ENCODE results near the gene MAD1L1.

DNA sequence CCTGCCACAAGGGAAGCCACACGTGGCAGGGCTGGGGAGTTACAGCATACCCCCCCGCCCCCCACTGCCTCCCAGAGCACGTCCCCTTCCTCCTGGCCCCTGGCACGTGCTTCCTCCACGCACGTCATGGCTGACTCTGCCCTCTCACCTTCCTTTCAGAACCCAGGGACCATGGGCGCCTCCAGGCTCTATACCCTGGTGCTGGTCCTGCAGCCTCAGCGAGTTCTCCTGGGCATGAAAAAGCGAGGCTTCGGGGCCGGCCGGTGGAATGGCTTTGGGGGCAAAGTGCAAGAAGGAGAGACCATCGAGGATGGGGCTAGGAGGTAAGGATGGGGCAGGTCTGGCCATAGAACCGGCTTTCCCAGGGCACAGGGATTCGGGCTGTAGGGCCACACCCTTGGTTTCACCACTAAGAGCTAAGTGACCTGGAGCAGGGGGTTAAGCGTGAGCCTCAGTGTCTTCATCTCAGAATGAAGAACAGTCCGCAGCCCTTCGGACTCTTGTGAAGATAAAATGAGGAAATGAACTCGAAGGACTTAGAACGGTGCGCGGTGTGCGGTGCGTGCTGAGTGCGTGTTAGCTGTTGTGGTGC, 11.8 kb upstream of the MAD1L1 start:
- TF ChIP-seq, protein P1, sequence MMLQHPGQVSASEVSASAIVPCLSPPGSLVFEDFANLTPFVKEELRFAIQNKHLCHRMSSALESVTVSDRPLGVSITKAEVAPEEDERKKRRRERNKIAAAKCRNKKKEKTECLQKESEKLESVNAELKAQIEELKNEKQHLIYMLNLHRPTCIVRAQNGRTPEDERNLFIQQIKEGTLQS (CRISPR knock-in tag; IDR thresholded peaks at IDR 0.05): no peak
- TF ChIP-seq EP300 (IDR thresholded peaks at IDR 0.05; ENCODE audit: low read depth in 2 of 2, low read length in 2 of 2): no peak
- no peak for TF ChIP-seq EP300 (CRISPR knock-in tag; IDR thresholded peaks at IDR 0.05; ENCODE audit: borderline replicate concordance)
- TF ChIP-seq, protein P2, sequence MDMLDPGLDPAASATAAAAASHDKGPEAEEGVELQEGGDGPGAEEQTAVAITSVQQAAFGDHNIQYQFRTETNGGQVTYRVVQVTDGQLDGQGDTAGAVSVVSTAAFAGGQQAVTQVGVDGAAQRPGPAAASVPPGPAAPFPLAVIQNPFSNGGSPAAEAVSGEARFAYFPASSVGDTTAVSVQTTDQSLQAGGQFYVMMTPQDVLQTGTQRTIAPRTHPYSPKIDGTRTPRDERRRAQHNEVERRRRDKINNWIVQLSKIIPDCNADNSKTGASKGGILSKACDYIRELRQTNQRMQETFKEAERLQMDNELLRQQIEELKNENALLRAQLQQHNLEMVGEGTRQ (IDR thresholded peaks at IDR 0.05; ENCODE audit: low read depth, low read length): no peak
- TF ChIP-seq, protein P2 (CRISPR knock-in tag; IDR thresholded peaks at IDR 0.05; ENCODE audit: borderline replicate concordance): no peak
- TF ChIP-seq, protein P3, sequence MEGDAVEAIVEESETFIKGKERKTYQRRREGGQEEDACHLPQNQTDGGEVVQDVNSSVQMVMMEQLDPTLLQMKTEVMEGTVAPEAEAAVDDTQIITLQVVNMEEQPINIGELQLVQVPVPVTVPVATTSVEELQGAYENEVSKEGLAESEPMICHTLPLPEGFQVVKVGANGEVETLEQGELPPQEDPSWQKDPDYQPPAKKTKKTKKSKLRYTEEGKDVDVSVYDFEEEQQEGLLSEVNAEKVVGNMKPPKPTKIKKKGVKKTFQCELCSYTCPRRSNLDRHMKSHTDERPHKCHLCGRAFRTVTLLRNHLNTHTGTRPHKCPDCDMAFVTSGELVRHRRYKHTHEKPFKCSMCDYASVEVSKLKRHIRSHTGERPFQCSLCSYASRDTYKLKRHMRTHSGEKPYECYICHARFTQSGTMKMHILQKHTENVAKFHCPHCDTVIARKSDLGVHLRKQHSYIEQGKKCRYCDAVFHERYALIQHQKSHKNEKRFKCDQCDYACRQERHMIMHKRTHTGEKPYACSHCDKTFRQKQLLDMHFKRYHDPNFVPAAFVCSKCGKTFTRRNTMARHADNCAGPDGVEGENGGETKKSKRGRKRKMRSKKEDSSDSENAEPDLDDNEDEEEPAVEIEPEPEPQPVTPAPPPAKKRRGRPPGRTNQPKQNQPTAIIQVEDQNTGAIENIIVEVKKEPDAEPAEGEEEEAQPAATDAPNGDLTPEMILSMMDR (CRISPR knock-in tag; IDR thresholded peaks at IDR 0.05): no peak
- TF ChIP-seq, protein P4, sequence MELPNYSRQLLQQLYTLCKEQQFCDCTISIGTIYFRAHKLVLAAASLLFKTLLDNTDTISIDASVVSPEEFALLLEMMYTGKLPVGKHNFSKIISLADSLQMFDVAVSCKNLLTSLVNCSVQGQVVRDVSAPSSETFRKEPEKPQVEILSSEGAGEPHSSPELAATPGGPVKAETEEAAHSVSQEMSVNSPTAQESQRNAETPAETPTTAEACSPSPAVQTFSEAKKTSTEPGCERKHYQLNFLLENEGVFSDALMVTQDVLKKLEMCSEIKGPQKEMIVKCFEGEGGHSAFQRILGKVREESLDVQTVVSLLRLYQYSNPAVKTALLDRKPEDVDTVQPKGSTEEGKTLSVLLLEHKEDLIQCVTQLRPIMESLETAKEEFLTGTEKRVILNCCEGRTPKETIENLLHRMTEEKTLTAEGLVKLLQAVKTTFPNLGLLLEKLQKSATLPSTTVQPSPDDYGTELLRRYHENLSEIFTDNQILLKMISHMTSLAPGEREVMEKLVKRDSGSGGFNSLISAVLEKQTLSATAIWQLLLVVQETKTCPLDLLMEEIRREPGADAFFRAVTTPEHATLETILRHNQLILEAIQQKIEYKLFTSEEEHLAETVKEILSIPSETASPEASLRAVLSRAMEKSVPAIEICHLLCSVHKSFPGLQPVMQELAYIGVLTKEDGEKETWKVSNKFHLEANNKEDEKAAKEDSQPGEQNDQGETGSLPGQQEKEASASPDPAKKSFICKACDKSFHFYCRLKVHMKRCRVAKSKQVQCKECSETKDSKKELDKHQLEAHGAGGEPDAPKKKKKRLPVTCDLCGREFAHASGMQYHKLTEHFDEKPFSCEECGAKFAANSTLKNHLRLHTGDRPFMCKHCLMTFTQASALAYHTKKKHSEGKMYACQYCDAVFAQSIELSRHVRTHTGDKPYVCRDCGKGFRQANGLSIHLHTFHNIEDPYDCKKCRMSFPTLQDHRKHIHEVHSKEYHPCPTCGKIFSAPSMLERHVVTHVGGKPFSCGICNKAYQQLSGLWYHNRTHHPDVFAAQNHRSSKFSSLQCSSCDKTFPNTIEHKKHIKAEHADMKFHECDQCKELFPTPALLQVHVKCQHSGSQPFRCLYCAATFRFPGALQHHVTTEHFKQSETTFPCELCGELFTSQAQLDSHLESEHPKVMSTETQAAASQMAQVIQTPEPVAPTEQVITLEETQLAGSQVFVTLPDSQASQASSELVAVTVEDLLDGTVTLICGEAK (IDR thresholded peaks at IDR 0.05): no peak
- TF ChIP-seq, protein P4 (CRISPR knock-in tag; IDR thresholded peaks at IDR 0.05): no peak
- no peak for TF ChIP-seq STAG1 (CRISPR knock-in tag; IDR thresholded peaks at IDR 0.05)
- no peak for TF ChIP-seq ZFP37 (CRISPR knock-in tag; IDR thresholded peaks at IDR 0.05; ENCODE audit: borderline replicate concordance)

All from HepG2 (cell line).